ENCODE measurements around the gene DNTTIP2. TPM values are rescaled to one million over a fixed set of nuclear protein-coding genes. Genes with fewer than 3 reads are reported as not detected.
"Not testable (repeated sequence)": the region's sequence is repeated elsewhere in the genome, so short reads cannot be mapped to it uniquely, and the experiment has no call there.

Gene DNTTIP2
- 35.6 and 35.9 TPM in 2 replicates for total RNA-seq (2014; rRNA removed; shearing (Covaris generic))

GRCh38 chr1:93878889-93879586 is at the start of gene DNTTIP2:
Gene DNTTIP2 (minus strand): TSS chr1:93879206. CDS start chr1:93879148, 58 bp downstream.
- DNase-seq (ENCODE audit: low spot score) = peak; percentile 81

- no peak for DNase-seq (ENCODE audit: low spot score)
Measured at GRCh38 chr1:93925206-93925605, 46.2 kb upstream of the DNTTIP2 start.

GRCh38 chr1:93919780-93920179 is 40.8 kb upstream of the DNTTIP2 start:
- no peak for DNase-seq (ENCODE audit: low spot score)

- DNase-seq (ENCODE audit: low spot score) = no peak
Measured at GRCh38 chr1:93917302-93917701, 38.3 kb upstream of the DNTTIP2 start.

GRCh38 chr1:93910880-93911279 is 31.9 kb upstream of the DNTTIP2 start:
- DNase-seq (ENCODE audit: low spot score) = not testable (repeated sequence)

- DNase-seq (ENCODE audit: low spot score) = no peak
Measured at GRCh38 chr1:93910305-93910704, 31.3 kb upstream of the DNTTIP2 start.

- DNase-seq (ENCODE audit: low spot score) = peak; percentile 88
Measured at GRCh38 chr1:93909146-93910050, 30.4 kb upstream of the DNTTIP2 start, which contains the start of gene GCLM. Gene GCLM (minus strand): TSS chr1:93909430. CDS start chr1:93909163, 267 bp downstream.

- DNase-seq (ENCODE audit: low spot score) = peak; percentile 9
Measured at GRCh38 chr1:93908394-93909145, 29.6 kb upstream of the DNTTIP2 start.

- DNase-seq (ENCODE audit: low spot score) = peak; percentile 43
Measured at GRCh38 chr1:93907718-93908117, 28.7 kb upstream of the DNTTIP2 start.

GRCh38 chr1:93906480-93906879 is 27.5 kb upstream of the DNTTIP2 start:
- no peak for DNase-seq (ENCODE audit: low spot score)

GRCh38 chr1:93905734-93906133 is 26.7 kb upstream of the DNTTIP2 start:
- DNase-seq (ENCODE audit: low spot score) = no peak

GRCh38 chr1:93905051-93905450 is 26.0 kb upstream of the DNTTIP2 start:
- no peak for DNase-seq (ENCODE audit: low spot score)

GRCh38 chr1:93904228-93904627 is 25.2 kb upstream of the DNTTIP2 start:
- no peak for DNase-seq (ENCODE audit: low spot score)

- no peak for DNase-seq (ENCODE audit: low spot score)
Measured at GRCh38 chr1:93900723-93901504, 21.9 kb upstream of the DNTTIP2 start.

GRCh38 chr1:93899543-93900207 is 20.7 kb upstream of the DNTTIP2 start:
- no peak for DNase-seq (ENCODE audit: low spot score)

- DNase-seq (ENCODE audit: low spot score) = no peak
Measured at GRCh38 chr1:93888900-93889299, 9.9 kb upstream of the DNTTIP2 start.

GRCh38 chr1:93882269-93882668 is 3.3 kb upstream of the DNTTIP2 start:
- DNase-seq (ENCODE audit: low spot score) = no peak

GRCh38 chr1:93880731-93881130 is 1.7 kb upstream of the DNTTIP2 start:
- no peak for DNase-seq (ENCODE audit: low spot score)

GRCh38 chr1:93878501-93878888 is 511 bp downstream of the DNTTIP2 start:
- DNase-seq (ENCODE audit: low spot score) = peak; percentile 22

GRCh38 chr1:93877529-93877928 is 1.5 kb downstream of the DNTTIP2 start:
- DNase-seq (ENCODE audit: low spot score) = no peak

- no peak for DNase-seq (ENCODE audit: low spot score)
Measured at GRCh38 chr1:93876244-93876643, 2.8 kb downstream of the DNTTIP2 start.

All from H4 (cell line).